GM13976 (cell line): ENCODE results near the gene NOL4L.

Experiments used
- DNase-seq: peaks from one replicate; pipeline ENCODE4 v3.0.0; 2012; ENCODE audit warnings: low spot score
- in situ Hi-C: fragments of 300-500 bp; cut with MboI; formaldehyde crosslinking; loops from one replicate; pipeline ENCODE4 v1.12.0; 2022; ENCODE audit warnings: low sequenced_read_pairs, mixed read lengths, inconsistent platforms; ENCODE audit not compliant: unreplicated experiment
- TF ChIP-seq, protein P1 (sequence below): IDR thresholded peaks from 2 replicates; pipeline ENCODE4 v1.5.1; 2012; ENCODE audit warnings: borderline replicate concordance, mild to moderate bottlenecking; ENCODE audit not compliant: insufficient read depth; ENCODE audit errors: extremely low read depth, missing control alignments, control extremely low read depth

NOL4L gene

GRCh38 chr20:32528905-32529670 lies 56.0 kb downstream of the NOL4L start:
- no peak for DNase-seq
- TF ChIP-seq, protein P1, sequence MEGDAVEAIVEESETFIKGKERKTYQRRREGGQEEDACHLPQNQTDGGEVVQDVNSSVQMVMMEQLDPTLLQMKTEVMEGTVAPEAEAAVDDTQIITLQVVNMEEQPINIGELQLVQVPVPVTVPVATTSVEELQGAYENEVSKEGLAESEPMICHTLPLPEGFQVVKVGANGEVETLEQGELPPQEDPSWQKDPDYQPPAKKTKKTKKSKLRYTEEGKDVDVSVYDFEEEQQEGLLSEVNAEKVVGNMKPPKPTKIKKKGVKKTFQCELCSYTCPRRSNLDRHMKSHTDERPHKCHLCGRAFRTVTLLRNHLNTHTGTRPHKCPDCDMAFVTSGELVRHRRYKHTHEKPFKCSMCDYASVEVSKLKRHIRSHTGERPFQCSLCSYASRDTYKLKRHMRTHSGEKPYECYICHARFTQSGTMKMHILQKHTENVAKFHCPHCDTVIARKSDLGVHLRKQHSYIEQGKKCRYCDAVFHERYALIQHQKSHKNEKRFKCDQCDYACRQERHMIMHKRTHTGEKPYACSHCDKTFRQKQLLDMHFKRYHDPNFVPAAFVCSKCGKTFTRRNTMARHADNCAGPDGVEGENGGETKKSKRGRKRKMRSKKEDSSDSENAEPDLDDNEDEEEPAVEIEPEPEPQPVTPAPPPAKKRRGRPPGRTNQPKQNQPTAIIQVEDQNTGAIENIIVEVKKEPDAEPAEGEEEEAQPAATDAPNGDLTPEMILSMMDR, result no peak
- in situ Hi-C loops, result no loop called here

- in situ Hi-C loops, result no loop called here
- TF ChIP-seq, protein P1, result no peak
- no peak for DNase-seq
Measured at GRCh38 chr20:32528171-32528891, 56.8 kb downstream of the NOL4L start.

- DNase-seq, result no peak
- in situ Hi-C loops, result no loop called here
- TF ChIP-seq, protein P1, result no peak
Measured at GRCh38 chr20:32527447-32528055, 57.6 kb downstream of the NOL4L start.

DNA sequence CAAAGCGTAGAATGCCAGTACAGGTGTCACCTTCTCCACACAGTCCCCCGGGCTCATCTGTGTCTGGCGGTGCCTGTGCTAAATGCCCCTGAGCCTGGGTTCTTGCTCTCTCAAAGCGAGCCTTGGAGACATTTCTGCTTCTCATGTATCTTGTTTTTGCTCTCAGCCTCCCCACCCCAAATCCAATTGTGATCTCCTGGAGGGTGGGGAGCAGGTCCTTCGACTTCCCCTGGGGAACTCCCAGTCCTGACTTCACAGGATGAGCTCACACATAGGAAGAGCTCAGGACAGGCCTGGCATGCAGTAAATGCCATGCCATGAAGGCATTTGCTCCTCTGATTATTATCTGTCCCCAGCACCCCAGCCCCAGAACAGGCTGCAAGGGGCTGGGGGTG lies 58.1 kb downstream of the NOL4L start:
- in situ Hi-C loops, result no loop called here
- TF ChIP-seq, protein P1, result no peak
- no peak for DNase-seq

- TF ChIP-seq, protein P1, result no peak
- in situ Hi-C loops, result no loop called here
- DNase-seq, result no peak
Measured at GRCh38 chr20:32526541-32526940, 58.6 kb downstream of the NOL4L start.

DNA sequence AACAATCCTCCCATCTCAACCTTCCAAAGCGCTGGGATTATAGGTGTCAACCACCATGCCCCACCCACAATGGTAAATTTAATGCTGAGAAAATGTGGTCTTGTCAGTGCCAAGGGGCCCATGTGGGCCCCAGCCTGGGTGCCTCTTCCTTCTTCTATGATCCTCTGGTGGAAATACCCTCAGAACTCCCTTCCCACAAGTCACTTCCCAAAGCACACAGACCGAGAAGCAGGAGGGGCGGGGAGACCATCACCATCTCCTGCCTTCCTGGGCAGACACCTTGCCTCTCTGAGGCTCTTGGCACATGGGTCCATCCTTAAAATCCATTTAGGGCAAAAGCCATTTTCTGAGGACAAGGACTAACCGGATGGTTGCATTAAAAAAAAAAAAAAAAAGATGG lies 59.0 kb downstream of the NOL4L start:
- in situ Hi-C loops, result no loop called here
- TF ChIP-seq, protein P1, result no peak
- no peak for DNase-seq
